Stromal cell of bone marrow (primary cell): ENCODE measurements around the gene FYCO1.

Source experiments
- DNase-seq: peaks from one replicate; pipeline ENCODE4 v3.0.0-alpha.2; 2012; ENCODE audit warnings: low read depth

The FYCO1 gene

GRCh38 chr3:45965253-45965652, 30.4 kb downstream of the FYCO1 start:
- no peak for DNase-seq

- DNase-seq: no peak
Measured at GRCh38 chr3:45964139-45964538, 31.5 kb downstream of the FYCO1 start.

GRCh38 chr3:45962033-45962432, 33.6 kb downstream of the FYCO1 start:
- DNase-seq: no peak

GRCh38 chr3:45960289-45960688, 35.3 kb downstream of the FYCO1 start:
- no peak for DNase-seq

- no peak for DNase-seq
Measured at GRCh38 chr3:45959201-45959600, 36.4 kb downstream of the FYCO1 start.

- peak; percentile 50 for DNase-seq
Measured at GRCh38 chr3:45958321-45958791, 37.3 kb downstream of the FYCO1 start.

- no peak for DNase-seq
Measured at GRCh38 chr3:45957586-45957985, 38.0 kb downstream of the FYCO1 start.

- DNase-seq: no peak
Measured at GRCh38 chr3:45955706-45956105, 39.9 kb downstream of the FYCO1 start.

GRCh38 chr3:45955017-45955647, 40.5 kb downstream of the FYCO1 start:
- no peak for DNase-seq

GRCh38 chr3:45954306-45954705, 41.3 kb downstream of the FYCO1 start:
- DNase-seq: no peak

GRCh38 chr3:45953536-45953935, 42.1 kb downstream of the FYCO1 start:
- no peak for DNase-seq

- no peak for DNase-seq
Measured at GRCh38 chr3:45952456-45952855, 43.2 kb downstream of the FYCO1 start.

GRCh38 chr3:45951946-45952345, 43.7 kb downstream of the FYCO1 start:
- no peak for DNase-seq

- DNase-seq: no peak
Measured at GRCh38 chr3:45950686-45951600, 44.7 kb downstream of the FYCO1 start.

GRCh38 chr3:45950131-45950530, 45.5 kb downstream of the FYCO1 start:
- no peak for DNase-seq

GRCh38 chr3:45949432-45949831, 46.2 kb downstream of the FYCO1 start:
- no peak for DNase-seq

GRCh38 chr3:45948881-45949280, 46.7 kb downstream of the FYCO1 start:
- no peak for DNase-seq

GRCh38 chr3:45948311-45948781, 47.3 kb downstream of the FYCO1 start:
- peak; percentile 86 for DNase-seq

- no peak for DNase-seq
Measured at GRCh38 chr3:45947361-45947760, 48.3 kb downstream of the FYCO1 start.

- no peak for DNase-seq
Measured at GRCh38 chr3:45946875-45947274, 48.7 kb downstream of the FYCO1 start.

GRCh38 chr3:45946307-45946706, 49.3 kb downstream of the FYCO1 start:
- no peak for DNase-seq

- no peak for DNase-seq
Measured at GRCh38 chr3:45944830-45945620, 50.6 kb downstream of the FYCO1 start.
